Tibial artery (tissue), 4 donors: ENCODE measurements around the gene TXNDC9.

Experiments
- DNase-seq, 2 donors: peaks; one replicate each; pipeline ENCODE4 v3.0.0-alpha.2; 2019
- H3K27ac ChIP-seq, 2 donors: fragments of 200-600 bp; sonication (generic) in 1 of 2; 1 replicate in 1 of 2; 2 replicates in 1 of 2; pipeline ENCODE4 v1.5.1; 2018 to 2019; ENCODE audit warnings: mild to moderate bottlenecking in 1 of 2
- H3K27me3 ChIP-seq, 2 donors: fragments of 200-600 bp; sonication (generic) in 1 of 2; one replicate each; pipeline versions ENCODE4 v1.5.1 to v1.6.0; 2016 to 2019
- H3K36me3 ChIP-seq, 3 donors: fragments of 200-600 bp; sonication (generic) in 2 of 3; one replicate each; pipeline ENCODE4 v1.5.1; 2016 to 2019; ENCODE audit warnings: mild to moderate bottlenecking in 2 of 3
- H3K4me1 ChIP-seq, 4 donors: fragments of 200-600 bp; sonication (generic) in 2 of 4; 1 replicate in 3 of 4; 2 replicates in 1 of 4; pipeline ENCODE4 v1.5.1; 2016 to 2019
- H3K4me3 ChIP-seq, 2 donors: fragments of 200-600 bp; sonication (generic) in 1 of 2; 1 replicate in 1 of 2; 2 replicates in 1 of 2; pipeline ENCODE4 v1.5.1; 2018 to 2019; ENCODE audit warnings: mild to moderate bottlenecking in 2 of 2
- H3K9me3 ChIP-seq, 3 donors: fragments of 200-600 bp; sonication (generic) in 1 of 3; one replicate each; pipeline ENCODE4 v1.5.1; 2016 to 2019
- CTCF ChIP-seq, 2 experiments: fragments of 200-600 bp in 1 of 2; fragments of 450-650 bp in 1 of 2; IDR thresholded peaks; one replicate each; pipeline ENCODE4 v1.5.1; 2017 to 2019; ENCODE audit warnings: antibody characterized with exemption in 2 of 2, mild to moderate bottlenecking in 1 of 2, moderate library complexity in 1 of 2
- intact Hi-C: fragments of 100-400 bp; cut with DNase I; formaldehyde crosslinking; loops from one replicate; pipeline ENCODE4 v1.15.0; 2023; ENCODE audit warnings: low total_unique reads

Gene TXNDC9

GRCh38 chr2:99335911-99336803 is at the start of gene TXNDC9:
Gene TXNDC9 (minus strand): TSS chr2:99336333. CDS start chr2:99333210, 3,123 bp downstream.
- Histone ChIP-seq H3K4me1 (peaks cover 0 to 39% (median 28%) of the 10 kb centered on the region in 4 donors), H3K27ac (peak within 1 kb of the TSS; percentile 90 to 94), H3K27me3 (no peaks in the 10 kb centered on the region), H3K36me3 (peaks cover 14 to 19% (median 15%) of the 10 kb centered on the region in 3 donors), H3K4me3 (peak within 1 kb of the TSS; percentile 82 to 96), H3K9me3 (no peaks in the 10 kb centered on the region)
- peak; percentile 98 to 99 for DNase-seq
- intact Hi-C loops: loop anchor here (2.0 to 10.0 kb wide), 2 partner anchors 151 to 155 kb away; partner anchors contain the start of genes MITD1, MRPL30 and REV1
- no peak for TF ChIP-seq CTCF (IDR thresholded peaks at IDR 0.05)

- no peak for DNase-seq
- H3K27me3 ChIP-seq: no peaks in the 10 kb centered on the region
- TF ChIP-seq CTCF (IDR thresholded peaks at IDR 0.05): no peak
- intact Hi-C loops: no loop called here
- H3K4me1 ChIP-seq: no peaks in the 10 kb centered on the region
- H3K4me3 ChIP-seq: no peak overlapping the region
- H3K27ac ChIP-seq: no peak overlapping the region
- H3K9me3 ChIP-seq: no peaks in the 10 kb centered on the region
- H3K36me3 ChIP-seq: peaks cover 54 to 78% (median 64%) of the 10 kb centered on the region in 3 donors
These were observed 46.0 kb upstream of the TXNDC9 start for GRCh38 chr2:99382143-99382542.

GRCh38 chr2:99380376-99381010 is 44.4 kb upstream of the TXNDC9 start:
- Histone ChIP-seq H3K27ac (no peak overlapping the region), H3K27me3 (no peaks in the 10 kb centered on the region), H3K4me1 (no peaks in the 10 kb centered on the region), H3K36me3 (peaks cover 66 to 90% (median 74%) of the 10 kb centered on the region in 3 donors), H3K4me3 (no peak overlapping the region), H3K9me3 (no peaks in the 10 kb centered on the region)
- intact Hi-C loops: no loop called here
- DNase-seq: no peak
- TF ChIP-seq CTCF (IDR thresholded peaks at IDR 0.05): no peak

- no peak for TF ChIP-seq CTCF (IDR thresholded peaks at IDR 0.05)
- no peak overlapping the region for H3K4me3 ChIP-seq
- no peak for DNase-seq
- H3K4me1 ChIP-seq: no peaks in the 10 kb centered on the region
- H3K36me3 ChIP-seq: peaks cover 68 to 93% (median 79%) of the 10 kb centered on the region in 3 donors
- H3K27me3 ChIP-seq: no peaks in the 10 kb centered on the region
- H3K9me3 ChIP-seq: no peaks in the 10 kb centered on the region
- H3K27ac ChIP-seq: no peak overlapping the region
- intact Hi-C loops: no loop called here
These were observed 41.7 kb upstream of the TXNDC9 start for GRCh38 chr2:99377879-99378278.

GRCh38 chr2:99376254-99376864 is 40.2 kb upstream of the TXNDC9 start:
- H3K27ac ChIP-seq: no peak overlapping the region

More at GRCh38 chr2:99376254-99376864, 40.2 kb upstream of the TXNDC9 start:
- no peak overlapping the region for H3K4me3 ChIP-seq
- H3K36me3 ChIP-seq: peaks cover 76 to 93% (median 82%) of the 10 kb centered on the region in 3 donors
- H3K27me3 ChIP-seq: no peaks in the 10 kb centered on the region
- intact Hi-C loops: no loop called here
- TF ChIP-seq CTCF (IDR thresholded peaks at IDR 0.05): no peak
- no peaks in the 10 kb centered on the region for H3K4me1 ChIP-seq
- H3K9me3 ChIP-seq: no peaks in the 10 kb centered on the region
- no peak for DNase-seq
